ENCODE data around the gene DENND4A.
"Not testable (repeated sequence)": the region's sequence is repeated elsewhere in the genome, so short reads cannot be mapped to it uniquely, and the experiment has no call there.

DNA sequence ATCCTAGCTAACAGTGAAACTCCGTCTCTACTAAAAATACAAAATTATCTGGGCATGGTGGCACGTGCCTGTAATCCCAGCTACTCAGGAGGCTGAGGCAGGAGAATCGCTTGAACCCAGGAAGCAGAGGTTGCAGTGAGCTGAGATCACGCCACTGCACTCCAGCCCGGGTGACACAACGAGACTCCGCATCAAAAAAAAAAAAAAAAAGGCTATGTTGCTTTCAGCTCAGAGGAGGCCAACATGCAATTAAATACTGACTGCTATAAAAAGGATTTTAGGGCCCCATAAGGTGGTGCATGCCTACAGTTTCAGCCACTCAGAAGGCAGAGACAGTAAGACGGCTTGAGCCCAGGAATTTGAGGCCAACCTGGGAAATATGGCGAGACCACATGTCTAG lies 13.4 kb downstream of the DENND4A start:
- TF ChIP-seq, protein P1, sequence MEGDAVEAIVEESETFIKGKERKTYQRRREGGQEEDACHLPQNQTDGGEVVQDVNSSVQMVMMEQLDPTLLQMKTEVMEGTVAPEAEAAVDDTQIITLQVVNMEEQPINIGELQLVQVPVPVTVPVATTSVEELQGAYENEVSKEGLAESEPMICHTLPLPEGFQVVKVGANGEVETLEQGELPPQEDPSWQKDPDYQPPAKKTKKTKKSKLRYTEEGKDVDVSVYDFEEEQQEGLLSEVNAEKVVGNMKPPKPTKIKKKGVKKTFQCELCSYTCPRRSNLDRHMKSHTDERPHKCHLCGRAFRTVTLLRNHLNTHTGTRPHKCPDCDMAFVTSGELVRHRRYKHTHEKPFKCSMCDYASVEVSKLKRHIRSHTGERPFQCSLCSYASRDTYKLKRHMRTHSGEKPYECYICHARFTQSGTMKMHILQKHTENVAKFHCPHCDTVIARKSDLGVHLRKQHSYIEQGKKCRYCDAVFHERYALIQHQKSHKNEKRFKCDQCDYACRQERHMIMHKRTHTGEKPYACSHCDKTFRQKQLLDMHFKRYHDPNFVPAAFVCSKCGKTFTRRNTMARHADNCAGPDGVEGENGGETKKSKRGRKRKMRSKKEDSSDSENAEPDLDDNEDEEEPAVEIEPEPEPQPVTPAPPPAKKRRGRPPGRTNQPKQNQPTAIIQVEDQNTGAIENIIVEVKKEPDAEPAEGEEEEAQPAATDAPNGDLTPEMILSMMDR (IDR thresholded peaks at IDR 0.05) = not testable (repeated sequence)
- not testable (repeated sequence) for TF ChIP-seq POLR2AphosphoS5, POLR2A, EP300 (IDR thresholded peaks at IDR 0.05)
